Activated naive CD4-positive, alpha-beta T cell treated with anti-CD3 and anti-CD28 coated beads, Interleukin-2, amount 50 U/mL, for 72 hours (primary cell): ENCODE measurements around the gene AMZ1. TPM values are rescaled to one million over a fixed set of nuclear protein-coding genes. Genes with fewer than 3 reads are reported as not detected.
"Not testable (repeated sequence)": the region's sequence is repeated elsewhere in the genome, so short reads cannot be mapped to it uniquely, and the experiment has no call there.

ENCODE experiments used
- ATAC-seq, 2 donors: fragments of 150-1000 bp; cut with Tn5 transposase; 2 replicates each; pipeline ENCODE4 v1.10.0; 2021; ENCODE audit warnings: mild to moderate bottlenecking in 2 of 2, moderate library complexity in 2 of 2
- DNase-seq, 2 donors: peaks; one replicate each; pipeline ENCODE4 v3.0.0; 2021 to 2022; ENCODE audit warnings: low spot score in 2 of 2
- H3K27ac Mint-ChIP-seq, 2 donors: one replicate each; pipeline ENCODE4 v1.8.0; 2022; ENCODE audit warnings: mild to moderate bottlenecking in 2 of 2, mixed read lengths in 2 of 2
- H3K36me3 Mint-ChIP-seq, 2 donors: one replicate each; pipeline ENCODE4 v1.8.0; 2022; ENCODE audit warnings: mixed read lengths in 2 of 2
- H3K9me3 Mint-ChIP-seq, 2 donors: one replicate each; pipeline ENCODE4 v1.8.0; 2022; ENCODE audit warnings: mixed read lengths in 2 of 2
- total RNA-seq, 2 donors: library from RNA; stranded (reverse); gene quantifications; one replicate each; pipeline ENCODE4 v1.2.3, GENCODE V29; 2022

The AMZ1 gene
- total RNA-seq, 2 donors from 2014 or later = 0.06 to 0.14 TPM

- H3K9me3 Mint-ChIP-seq = no peaks in the 10 kb centered on the region
- no peak for DNase-seq
- peak; percentile 28 to 56 for ATAC-seq
- H3K36me3 Mint-ChIP-seq = peaks cover 10 to 17% of the 10 kb centered on the region in 2 donors
- no peak overlapping the region for H3K27ac Mint-ChIP-seq
These were observed 47.0 kb downstream of the AMZ1 start for GRCh38 chr7:2734751-2735571.

GRCh38 chr7:2735744-2736143 is 47.7 kb downstream of the AMZ1 start:
- H3K36me3 Mint-ChIP-seq = peaks cover 9 to 10% of the 10 kb centered on the region in 2 donors
- H3K27ac Mint-ChIP-seq = no peak overlapping the region
- ATAC-seq = no peak
- no peaks in the 10 kb centered on the region for H3K9me3 Mint-ChIP-seq
- no peak for DNase-seq

GRCh38 chr7:2736411-2736914 is 48.5 kb downstream of the AMZ1 start:
- no peaks in the 10 kb centered on the region for H3K9me3 Mint-ChIP-seq
- no peak overlapping the region for H3K27ac Mint-ChIP-seq
- peaks cover 4 to 10% of the 10 kb centered on the region in 2 donors for H3K36me3 Mint-ChIP-seq
- DNase-seq (no peak), ATAC-seq (no peak)

GRCh38 chr7:2737005-2737743 is 49.2 kb downstream of the AMZ1 start:
- H3K9me3 Mint-ChIP-seq, DNase-seq, H3K27ac Mint-ChIP-seq, ATAC-seq: not testable (repeated sequence)
- H3K36me3 Mint-ChIP-seq = peaks cover 4 to 10% of the 10 kb centered on the region in 2 donors

- DNase-seq = no peak
- ATAC-seq = no peak
- Mint-ChIP-seq H3K9me3 (no peaks in the 10 kb centered on the region), H3K27ac (no peak overlapping the region), H3K36me3 (peaks cover 4 to 10% of the 10 kb centered on the region in 2 donors)
These were observed 50.0 kb downstream of the AMZ1 start for GRCh38 chr7:2737771-2738540.

GRCh38 chr7:2738766-2739549 is 51.0 kb downstream of the AMZ1 start:
- no peak overlapping the region for H3K27ac Mint-ChIP-seq
- H3K9me3 Mint-ChIP-seq = no peaks in the 10 kb centered on the region
- ATAC-seq (no peak), DNase-seq (no peak)
- H3K36me3 Mint-ChIP-seq = peaks cover 0 to 1% of the 10 kb centered on the region in 2 donors

GRCh38 chr7:2743523-2744185 is 55.7 kb downstream of the AMZ1 start:
- peaks cover 0 to 21% of the 10 kb centered on the region in 2 donors for H3K36me3 Mint-ChIP-seq
- DNase-seq, H3K9me3 Mint-ChIP-seq, H3K27ac Mint-ChIP-seq, ATAC-seq: not testable (repeated sequence)

- not testable (repeated sequence) for ATAC-seq, H3K27ac Mint-ChIP-seq, DNase-seq, H3K9me3 Mint-ChIP-seq
- peaks cover 5 to 27% of the 10 kb centered on the region in 2 donors for H3K36me3 Mint-ChIP-seq
These were observed 60.7 kb downstream of the AMZ1 start for GRCh38 chr7:2748684-2749083.

GRCh38 chr7:2750004-2750407 is 62.0 kb downstream of the AMZ1 start:
- Mint-ChIP-seq H3K9me3 (peaks cover 0 to 4% of the 10 kb centered on the region in 2 donors), H3K36me3 (peaks cover 5 to 21% of the 10 kb centered on the region in 2 donors), H3K27ac (no peak overlapping the region)
- DNase-seq = no peak
- ATAC-seq = no peak

- DNase-seq (no peak), ATAC-seq (no peak)
- H3K9me3 Mint-ChIP-seq = peaks cover 0 to 4% of the 10 kb centered on the region in 2 donors
- H3K27ac Mint-ChIP-seq = no peak overlapping the region
- H3K36me3 Mint-ChIP-seq = peaks cover 5 to 30% of the 10 kb centered on the region in 2 donors
These were observed 63.1 kb downstream of the AMZ1 start for GRCh38 chr7:2751086-2751485.

- Mint-ChIP-seq H3K27ac (peak overlapping the region in 1 of 2 donors; percentile 26), H3K9me3 (peaks cover 0 to 4% of the 10 kb centered on the region in 2 donors), H3K36me3 (peaks cover 5 to 27% of the 10 kb centered on the region in 2 donors)
- no peak for DNase-seq
- no peak for ATAC-seq
These were observed 65.1 kb downstream of the AMZ1 start for GRCh38 chr7:2753148-2753547.

GRCh38 chr7:2754086-2754485 is 66.1 kb downstream of the AMZ1 start:
- DNase-seq = no peak
- peaks cover 0 to 4% of the 10 kb centered on the region in 2 donors for H3K9me3 Mint-ChIP-seq
- peaks cover 5 to 27% of the 10 kb centered on the region in 2 donors for H3K36me3 Mint-ChIP-seq
- no peak for ATAC-seq
- H3K27ac Mint-ChIP-seq = no peak overlapping the region

GRCh38 chr7:2754912-2755311 is 66.9 kb downstream of the AMZ1 start:
- ATAC-seq = no peak

GRCh38 chr7:2755531-2755930 is 67.5 kb downstream of the AMZ1 start:
- ATAC-seq (no peak), DNase-seq (no peak)
- Mint-ChIP-seq H3K36me3 (peaks cover 2 to 23% of the 10 kb centered on the region in 2 donors), H3K27ac (no peak overlapping the region), H3K9me3 (peaks cover 0 to 3% of the 10 kb centered on the region in 2 donors)

More at GRCh38 chr7:2754912-2755311, 66.9 kb downstream of the AMZ1 start:
- Mint-ChIP-seq H3K9me3 (peaks cover 0 to 4% of the 10 kb centered on the region in 2 donors), H3K27ac (no peak overlapping the region), H3K36me3 (peaks cover 5 to 27% of the 10 kb centered on the region in 2 donors)
- no peak for DNase-seq

GRCh38 chr7:2757361-2757903 is 69.4 kb downstream of the AMZ1 start:
- H3K36me3 Mint-ChIP-seq = peaks cover 0 to 21% of the 10 kb centered on the region in 2 donors
- H3K27ac Mint-ChIP-seq = peak overlapping the region; percentile 86 to 96
- peak; percentile 1 to 5 for ATAC-seq
- no peaks in the 10 kb centered on the region for H3K9me3 Mint-ChIP-seq
- DNase-seq = no peak
